Naive thymus-derived CD8-positive, alpha-beta T cell (primary cell): Measurements from ENCODE around the gene RPS6KA1. TPM values are rescaled to one million over a fixed set of nuclear protein-coding genes. Genes with fewer than 3 reads are reported as not detected.

Experiments
- ATAC-seq, 2 donors: fragments of 150-1000 bp; cut with Tn5 transposase in 1 of 2; sonication (Bioruptor Pico), chemical (Tn5 transposase) in 1 of 2; 1 replicate in 1 of 2; 2 replicates in 1 of 2; pipeline ENCODE4 v1.10.0; 2021; ENCODE audit warnings: mild to moderate bottlenecking in 2 of 2, moderate library complexity in 2 of 2
- POLR2A ChIA-PET: fragments of 350-600 bp; sonication (Branson Sonifier 250); formaldehyde crosslinking; loops from one replicate; lab custom pipeline; 2021; ENCODE audit warnings: antibody characterized with exemption; lab: Charles Lee
- DNase-seq, 10 donors: peaks; one replicate each; pipeline versions ENCODE4 v3.0.0 to v3.0.0-alpha.2; 2020 to 2022
- H3K27ac Mint-ChIP-seq, 10 donors: one replicate each; pipeline ENCODE4 v1.8.0; 2020 to 2022; ENCODE audit warnings: mild to moderate bottlenecking in 10 of 10, mixed read lengths in 10 of 10, moderate library complexity in 4 of 10, inconsistent platforms in 1 of 10
- H3K27me3 Mint-ChIP-seq, 5 donors: one replicate each; pipeline ENCODE4 v1.8.0; 2021 to 2022; ENCODE audit warnings: mixed read lengths in 5 of 5
- H3K36me3 Mint-ChIP-seq, 3 donors: one replicate each; pipeline ENCODE4 v1.8.0; 2020 to 2022; ENCODE audit warnings: mixed read lengths in 3 of 3, mild to moderate bottlenecking in 2 of 3, inconsistent platforms in 1 of 3
- H3K4me1 Mint-ChIP-seq, 4 donors: one replicate each; pipeline ENCODE4 v1.8.0; 2021 to 2022; ENCODE audit warnings: mixed read lengths in 4 of 4
- H3K4me3 Mint-ChIP-seq, 10 donors: one replicate each; pipeline ENCODE4 v1.8.0; 2020 to 2022; ENCODE audit warnings: mild to moderate bottlenecking in 10 of 10, mixed read lengths in 10 of 10, moderate library complexity in 6 of 10, inconsistent platforms in 1 of 10
- H3K9me3 Mint-ChIP-seq, 9 donors: one replicate each; pipeline ENCODE4 v1.8.0; 2020 to 2022; ENCODE audit warnings: mixed read lengths in 9 of 9, mild to moderate bottlenecking in 3 of 9, inconsistent platforms in 1 of 9, moderate library complexity in 1 of 9
- polyA plus RNA-seq, 3 donors: library from polyadenylated mRNA; unstranded; fragments of 300-500 nt; fragmentation: Illumina TruSeq; gene quantifications; one replicate each; pipeline ENCODE4 v1.2.3, GENCODE V29; 2021
- total RNA-seq, 8 experiments: library from RNA in 2 of 8; stranded (reverse) in 2 of 8; gene quantifications; one replicate each; pipeline ENCODE4 v1.2.3 and lab custom pipeline; 2021 to 2026

Gene RPS6KA1
- total and polyA plus RNA-seq, 5 experiments from 2014 or later, result 95.2 to 137 (median 125) TPM

DNA sequence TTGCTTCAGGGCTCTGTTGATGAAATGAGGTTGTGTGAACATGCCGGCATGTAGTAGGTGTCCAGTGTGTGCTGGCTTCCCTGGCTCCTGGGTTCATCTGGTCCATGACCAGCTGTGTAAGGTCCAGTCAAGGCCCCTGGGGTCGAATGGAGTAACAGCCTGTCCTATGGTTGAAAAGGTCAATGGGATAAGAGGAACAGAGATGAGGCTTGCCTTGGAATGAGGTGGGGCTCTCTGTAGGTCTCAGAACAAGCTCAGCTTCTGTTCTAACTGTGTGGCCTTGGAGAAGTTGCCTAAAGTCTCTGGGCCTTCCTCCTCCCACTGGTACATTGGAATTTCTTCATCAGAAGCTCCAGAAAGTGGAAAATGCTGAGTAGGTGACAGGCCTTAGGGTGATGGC is 26.6 kb downstream of the RPS6KA1 start:
- no peak overlapping the region for H3K4me3 Mint-ChIP-seq
- POLR2A ChIA-PET, result interaction anchor here (1.8 kb wide), 1 partner anchor 10 kb away, joined by 5 read pairs; no protein-coding TSS in a partner anchor
- ATAC-seq (no peak), DNase-seq (no peak)
- peak overlapping the region in 4 of 10 donors; percentile 15 to 50 (median 30) for H3K27ac Mint-ChIP-seq
- peaks cover 0 to 91% (median 10%) of the 10 kb centered on the region in 3 donors for H3K36me3 Mint-ChIP-seq
- H3K27me3 Mint-ChIP-seq, result no peaks in the 10 kb centered on the region
- peaks cover 0 to 16% (median 5%) of the 10 kb centered on the region in 4 donors for H3K4me1 Mint-ChIP-seq
- H3K9me3 Mint-ChIP-seq, result no peaks in the 10 kb centered on the region

DNA sequence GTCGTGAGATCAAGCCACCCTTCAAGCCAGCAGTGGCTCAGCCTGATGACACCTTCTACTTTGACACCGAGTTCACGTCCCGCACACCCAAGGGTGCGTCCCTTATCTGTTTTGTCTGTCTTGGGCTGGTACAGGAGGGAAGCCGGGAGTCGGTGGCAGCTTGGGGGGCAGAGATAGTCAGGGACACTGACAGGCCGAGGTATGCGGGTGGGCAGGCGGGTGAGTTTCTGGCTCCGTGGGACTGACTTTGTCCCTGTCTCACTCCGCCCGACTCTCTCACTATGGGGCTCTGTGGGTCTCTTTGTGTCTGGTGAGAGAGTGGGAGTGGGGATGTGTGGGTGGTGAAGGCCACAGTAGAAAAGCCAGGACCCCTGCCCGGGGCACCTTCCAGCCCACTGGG is 27.4 kb downstream of the RPS6KA1 start:
- no peaks in the 10 kb centered on the region for H3K27me3 Mint-ChIP-seq
- no peaks in the 10 kb centered on the region for H3K9me3 Mint-ChIP-seq
- peak overlapping the region in 5 of 10 donors; percentile 24 to 66 (median 41) for H3K27ac Mint-ChIP-seq
- DNase-seq (no peak), ATAC-seq (no peak)
- no peak overlapping the region for H3K4me3 Mint-ChIP-seq
- peaks cover 0 to 16% (median 9%) of the 10 kb centered on the region in 4 donors for H3K4me1 Mint-ChIP-seq
- POLR2A ChIA-PET, result no interaction called here
- H3K36me3 Mint-ChIP-seq, result peaks cover 4 to 91% (median 16%) of the 10 kb centered on the region in 3 donors

DNA sequence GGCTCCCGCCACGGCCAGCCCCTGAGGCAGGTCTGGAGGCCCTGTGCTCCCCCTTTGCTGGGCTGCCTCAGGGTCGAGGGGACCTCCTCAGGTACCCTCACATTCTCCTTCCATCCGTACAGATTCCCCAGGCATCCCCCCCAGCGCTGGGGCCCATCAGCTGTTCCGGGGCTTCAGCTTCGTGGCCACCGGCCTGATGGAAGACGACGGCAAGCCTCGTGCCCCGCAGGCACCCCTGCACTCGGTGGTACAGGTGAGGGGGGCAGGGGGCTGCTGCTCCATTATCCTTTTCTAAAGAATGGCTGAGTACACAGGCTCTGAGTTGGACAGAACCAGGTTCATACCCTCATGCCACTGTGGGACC is 29.1 kb downstream of the RPS6KA1 start:
- POLR2A ChIA-PET, result interaction anchor here (0.7 kb wide), 1 partner anchor 18 kb away, joined by 4 read pairs; no protein-coding TSS in a partner anchor
- Mint-ChIP-seq H3K27ac (peak overlapping the region in 4 of 10 donors; percentile 19 to 57 (median 28)), H3K36me3 (peaks cover 4 to 93% (median 17%) of the 10 kb centered on the region in 3 donors), H3K4me1 (peaks cover 0 to 15% (median 7%) of the 10 kb centered on the region in 4 donors), H3K27me3 (no peaks in the 10 kb centered on the region), H3K4me3 (no peak overlapping the region), H3K9me3 (no peaks in the 10 kb centered on the region)
- no peak for DNase-seq
- ATAC-seq, result no peak

DNA sequence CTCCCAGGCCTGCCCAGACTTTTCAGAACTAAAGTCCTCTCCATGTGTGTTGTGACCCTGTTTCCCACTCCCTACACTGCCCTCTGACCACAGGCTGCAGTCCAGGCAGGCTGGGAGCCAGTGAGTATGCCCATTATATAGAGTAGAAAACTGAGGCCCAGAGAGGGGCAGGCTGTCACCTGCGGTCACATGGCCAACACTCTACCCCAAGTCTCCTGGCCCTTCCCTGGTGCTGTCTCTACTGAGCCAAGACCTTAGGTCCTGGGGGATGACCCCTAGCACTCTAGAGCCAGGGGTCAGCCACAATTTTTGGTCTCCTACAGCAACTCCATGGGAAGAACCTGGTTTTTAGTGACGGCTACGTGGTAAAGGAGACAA is 30.8 kb downstream of the RPS6KA1 start:
- H3K4me1 Mint-ChIP-seq, result peaks cover 2 to 23% (median 12%) of the 10 kb centered on the region in 4 donors
- ATAC-seq, result no peak
- no peaks in the 10 kb centered on the region for H3K9me3 Mint-ChIP-seq
- peak overlapping the region in 1 of 10 donors; percentile 67 for H3K27ac Mint-ChIP-seq
- H3K27me3 Mint-ChIP-seq, result no peaks in the 10 kb centered on the region
- no peak for DNase-seq
- H3K4me3 Mint-ChIP-seq, result no peak overlapping the region
- POLR2A ChIA-PET, result no interaction called here
- H3K36me3 Mint-ChIP-seq, result peaks cover 10 to 90% (median 17%) of the 10 kb centered on the region in 3 donors

DNA sequence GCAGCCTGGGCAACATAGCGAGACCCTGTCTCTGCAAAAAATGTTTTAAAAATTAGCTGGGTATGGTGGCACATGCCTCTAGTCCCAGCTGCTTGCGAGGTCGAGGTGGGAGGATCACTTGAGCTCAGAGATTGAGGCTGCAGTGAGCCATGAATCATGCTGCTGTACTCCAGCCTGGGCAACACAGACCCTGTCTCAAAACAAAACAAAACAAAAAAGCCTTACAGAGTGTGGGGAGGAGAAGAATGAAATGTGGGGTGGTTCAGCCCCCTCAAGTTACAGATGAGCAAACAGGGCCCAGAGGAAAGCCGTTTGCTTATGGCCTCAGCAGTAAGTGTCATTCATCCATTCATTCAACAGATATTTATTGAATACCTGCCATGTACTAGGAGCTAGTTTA is 40.7 kb downstream of the RPS6KA1 start:
- H3K4me3 Mint-ChIP-seq, result peak overlapping the region in 1 of 10 donors; percentile 5

DNA sequence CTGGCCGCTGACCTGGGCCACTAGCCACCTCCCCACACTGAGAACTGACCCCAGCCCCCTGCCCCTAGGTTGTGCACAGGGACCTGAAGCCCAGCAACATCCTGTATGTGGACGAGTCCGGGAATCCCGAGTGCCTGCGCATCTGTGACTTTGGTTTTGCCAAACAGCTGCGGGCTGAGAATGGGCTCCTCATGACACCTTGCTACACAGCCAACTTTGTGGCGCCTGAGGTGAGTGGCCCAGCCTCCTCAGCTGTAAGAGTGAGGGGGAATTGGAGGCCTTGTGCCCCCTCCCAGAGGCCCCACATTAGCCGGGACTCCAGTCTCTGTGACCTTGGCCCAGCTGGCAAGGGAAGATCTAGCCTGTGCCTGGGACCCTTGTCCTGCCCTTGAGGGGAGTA is 41.8 kb downstream of the RPS6KA1 start:
- Mint-ChIP-seq H3K36me3 (peaks cover 0 to 92% (median 8%) of the 10 kb centered on the region in 3 donors), H3K9me3 (no peaks in the 10 kb centered on the region), H3K4me1 (peaks cover 9 to 17% (median 15%) of the 10 kb centered on the region in 4 donors), H3K27ac (peak overlapping the region in 3 of 10 donors; percentile 5 to 75 (median 63)), H3K27me3 (no peaks in the 10 kb centered on the region), H3K4me3 (no peak overlapping the region)
- ATAC-seq (no peak), DNase-seq (no peak)
- POLR2A ChIA-PET, result no interaction called here

More for the DNA sequence above, 40.7 kb downstream of the RPS6KA1 start:
- peak overlapping the region in 7 of 10 donors; percentile 36 to 88 (median 75) for H3K27ac Mint-ChIP-seq
- DNase-seq (no peak), ATAC-seq (no peak)
- H3K4me1 Mint-ChIP-seq, result peaks cover 6 to 16% (median 14%) of the 10 kb centered on the region in 4 donors
- H3K36me3 Mint-ChIP-seq, result peaks cover 0 to 92% (median 11%) of the 10 kb centered on the region in 3 donors
- H3K9me3 Mint-ChIP-seq, result no peaks in the 10 kb centered on the region
- POLR2A ChIA-PET, result interaction anchor here (0.6 kb wide), 1 partner anchor 152 kb away, joined by 3 read pairs; no protein-coding TSS in a partner anchor
- H3K27me3 Mint-ChIP-seq, result no peaks in the 10 kb centered on the region

DNA sequence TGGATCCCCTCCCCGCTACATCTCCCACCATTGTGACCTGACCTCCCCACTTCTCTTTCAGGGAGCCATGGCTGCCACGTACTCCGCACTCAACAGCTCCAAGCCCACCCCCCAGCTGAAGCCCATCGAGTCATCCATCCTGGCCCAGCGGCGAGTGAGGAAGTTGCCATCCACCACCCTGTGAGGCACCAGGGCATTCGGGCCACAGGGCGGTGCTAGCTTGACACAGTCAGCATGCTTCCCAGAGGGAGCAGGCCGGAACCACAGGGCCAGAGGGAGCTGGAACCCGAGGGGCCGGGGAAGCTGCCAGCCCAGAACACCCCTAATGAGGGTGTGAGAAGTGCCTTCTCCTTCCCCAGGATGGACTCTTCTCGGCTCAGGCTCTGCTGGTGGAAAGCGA is 44.5 kb downstream of the RPS6KA1 start:
- Mint-ChIP-seq H3K27ac (peak overlapping the region in 2 of 10 donors; percentile 41 to 44), H3K4me3 (no peak overlapping the region), H3K27me3 (no peaks in the 10 kb centered on the region), H3K36me3 (peaks cover 0 to 70% (median 8%) of the 10 kb centered on the region in 3 donors), H3K9me3 (no peaks in the 10 kb centered on the region), H3K4me1 (peaks cover 13 to 23% (median 20%) of the 10 kb centered on the region in 4 donors)
- no peak for DNase-seq
- no peak for ATAC-seq
- POLR2A ChIA-PET, result interaction anchor here (0.6 to 0.7 kb wide), 2 partner anchors 12 to 38 kb away, joined by 3 to 5 read pairs; no protein-coding TSS in a partner anchor

DNA sequence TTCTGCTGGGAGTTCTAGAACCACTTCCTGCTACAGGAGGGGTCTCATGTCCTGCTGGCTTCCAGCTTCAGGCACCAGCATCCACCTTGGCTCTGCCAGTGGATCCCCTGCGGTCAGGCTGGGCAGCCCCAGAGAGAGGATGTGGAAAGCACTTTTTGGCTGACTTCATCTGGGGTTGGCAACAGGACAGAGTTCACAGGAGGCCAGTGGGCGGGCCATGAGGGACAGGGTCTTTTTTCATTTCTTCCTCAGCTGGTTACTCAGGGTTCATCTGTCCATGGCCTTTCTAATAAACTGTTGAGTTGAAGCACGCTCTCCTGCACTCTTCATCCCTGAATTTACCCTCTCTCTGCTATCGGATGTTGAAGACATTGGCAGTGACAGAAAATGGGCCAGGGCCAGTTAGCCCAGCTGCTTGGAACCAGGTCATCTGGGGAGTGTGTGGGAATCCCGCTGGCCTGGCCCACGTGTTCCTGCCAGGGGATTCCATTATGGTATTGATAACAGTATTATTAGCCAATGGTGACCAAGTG is 45.2 kb downstream of the RPS6KA1 start:
- Mint-ChIP-seq H3K4me1 (peaks cover 15 to 17% (median 15%) of the 10 kb centered on the region in 4 donors), H3K27ac (peak overlapping the region in 6 of 10 donors; percentile 6 to 77 (median 56)), H3K27me3 (no peaks in the 10 kb centered on the region), H3K4me3 (no peak overlapping the region), H3K36me3 (peaks cover 0 to 62% (median 6%) of the 10 kb centered on the region in 3 donors), H3K9me3 (no peaks in the 10 kb centered on the region)
- ATAC-seq (no peak), DNase-seq (no peak)
- POLR2A ChIA-PET, result no interaction called here

DNA sequence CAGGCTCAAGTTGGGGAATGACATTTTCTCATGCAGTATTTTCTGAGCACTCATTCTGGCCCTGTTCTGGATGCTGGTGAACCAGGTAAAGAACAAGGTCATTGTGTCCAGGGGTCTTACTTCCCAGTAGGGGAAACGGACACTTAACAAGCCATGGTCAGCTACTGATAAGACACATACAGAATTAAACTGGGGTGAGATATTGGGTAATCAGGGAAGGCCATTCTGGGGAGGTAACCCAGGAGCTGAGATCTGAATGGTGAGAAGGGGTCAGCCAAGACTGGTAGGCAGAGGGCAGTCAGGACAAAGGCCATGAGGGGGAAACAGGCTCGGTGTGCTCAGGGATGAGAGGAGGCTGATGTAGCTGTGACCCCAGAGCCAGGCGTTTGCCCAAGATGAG is 45.8 kb downstream of the RPS6KA1 start:
- H3K9me3 Mint-ChIP-seq, result no peaks in the 10 kb centered on the region
- ATAC-seq, result no peak
- peak overlapping the region in 4 of 10 donors; percentile 17 to 77 (median 42) for H3K27ac Mint-ChIP-seq
- DNase-seq, result no peak
- H3K27me3 Mint-ChIP-seq, result no peaks in the 10 kb centered on the region
- H3K36me3 Mint-ChIP-seq, result peaks cover 0 to 56% (median 6%) of the 10 kb centered on the region in 3 donors
- H3K4me1 Mint-ChIP-seq, result peaks cover 10 to 18% (median 13%) of the 10 kb centered on the region in 4 donors
- H3K4me3 Mint-ChIP-seq, result no peak overlapping the region
- POLR2A ChIA-PET, result no interaction called here

DNA sequence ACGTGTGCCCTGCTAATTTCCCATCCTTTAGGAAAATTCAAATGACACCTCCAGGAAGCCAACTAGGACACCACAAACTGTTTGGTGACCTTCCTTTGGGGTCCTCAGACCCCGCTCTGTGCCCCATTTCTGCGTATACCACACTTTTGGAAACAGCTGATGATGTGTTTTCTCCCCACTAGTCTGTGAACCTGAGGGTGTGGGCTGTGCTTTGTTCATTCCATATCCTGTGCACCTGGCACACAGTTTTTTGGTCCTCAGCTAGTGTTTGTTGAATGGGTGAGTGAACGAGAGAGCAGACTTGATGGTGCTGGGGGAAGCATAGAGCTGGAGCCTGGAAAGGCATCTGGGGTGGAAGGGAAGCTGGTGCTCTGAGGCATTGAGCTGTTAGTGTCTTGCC is 48.6 kb downstream of the RPS6KA1 start:
- no peak overlapping the region for H3K4me3 Mint-ChIP-seq
- DNase-seq (no peak), ATAC-seq (no peak)
- H3K9me3 Mint-ChIP-seq, result no peaks in the 10 kb centered on the region
- peaks cover 0 to 33% (median 6%) of the 10 kb centered on the region in 3 donors for H3K36me3 Mint-ChIP-seq
- H3K27me3 Mint-ChIP-seq, result no peaks in the 10 kb centered on the region
- H3K4me1 Mint-ChIP-seq, result peaks cover 8 to 25% (median 15%) of the 10 kb centered on the region in 4 donors
- peak overlapping the region in 4 of 10 donors; percentile 15 to 57 (median 37) for H3K27ac Mint-ChIP-seq
- POLR2A ChIA-PET, result no interaction called here

DNA sequence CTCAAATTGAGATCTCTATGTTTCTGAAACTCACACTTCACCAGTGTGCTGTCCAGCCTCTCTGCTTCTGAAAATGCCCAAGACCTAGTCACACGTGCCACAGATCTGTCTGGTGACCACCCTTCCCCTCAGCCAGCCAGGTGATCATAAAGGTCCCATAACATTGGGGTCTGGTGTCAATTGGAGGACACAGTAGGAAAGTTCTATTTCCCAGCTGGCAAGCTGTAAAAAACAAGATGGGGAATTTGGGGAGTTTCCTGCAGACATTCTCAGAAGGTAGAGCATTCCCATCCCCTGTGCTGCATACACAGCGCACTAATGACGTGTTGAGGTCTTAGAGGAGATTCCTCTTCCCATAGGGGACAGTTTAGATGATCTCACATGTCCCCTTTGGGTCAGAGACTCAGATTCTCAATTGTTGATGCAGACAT is 50.1 kb downstream of the RPS6KA1 start:
- ATAC-seq, result no peak
- H3K27me3 Mint-ChIP-seq, result no peaks in the 10 kb centered on the region
- peak overlapping the region in 1 of 10 donors; percentile 72 for H3K27ac Mint-ChIP-seq
- no peak overlapping the region for H3K4me3 Mint-ChIP-seq
- no peak for DNase-seq
- no peaks in the 10 kb centered on the region for H3K9me3 Mint-ChIP-seq
- H3K36me3 Mint-ChIP-seq, result peaks cover 0 to 18% (median 4%) of the 10 kb centered on the region in 3 donors
- peaks cover 8 to 27% (median 15%) of the 10 kb centered on the region in 4 donors for H3K4me1 Mint-ChIP-seq
- POLR2A ChIA-PET, result no interaction called here

DNA sequence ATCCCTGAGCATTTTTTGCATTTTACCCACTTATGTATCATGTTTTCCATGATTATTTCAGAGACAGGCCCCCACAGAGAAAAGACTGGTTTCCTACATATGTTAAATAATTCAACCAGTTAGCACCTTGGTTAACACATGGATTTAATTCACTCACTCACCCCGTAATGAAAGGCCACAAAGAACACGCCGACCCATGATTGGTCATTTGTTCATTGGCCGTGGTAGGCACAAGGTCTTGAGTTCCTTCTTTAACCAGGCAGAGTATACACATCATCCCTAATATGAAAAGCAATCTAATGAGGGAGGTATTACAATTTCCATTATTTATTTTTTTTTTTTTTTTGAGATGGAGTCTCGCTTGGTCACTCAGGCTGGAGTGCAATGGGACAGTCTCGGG is 50.6 kb downstream of the RPS6KA1 start:
- H3K9me3 Mint-ChIP-seq, result no peaks in the 10 kb centered on the region
- no peak for DNase-seq
- POLR2A ChIA-PET, result no interaction called here

DNA sequence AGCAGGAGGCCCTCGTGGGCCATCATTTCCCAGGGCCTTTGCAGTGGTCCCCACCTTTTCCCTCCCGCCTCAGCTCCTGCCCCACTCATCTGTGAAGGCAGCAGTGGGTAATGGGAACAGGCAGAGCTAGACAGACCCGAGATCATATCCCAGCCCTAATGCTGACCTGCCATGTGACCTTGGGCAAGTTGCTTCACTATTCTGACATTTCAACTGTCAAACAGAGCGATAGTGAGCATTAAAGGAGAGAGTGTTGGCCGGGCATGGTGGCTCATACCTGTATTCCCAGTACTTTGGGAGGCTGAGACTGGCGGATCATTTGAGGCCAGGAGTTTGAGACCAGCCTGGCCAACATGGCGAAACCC is 51.7 kb downstream of the RPS6KA1 start:
- POLR2A ChIA-PET, result no interaction called here
- no peak overlapping the region for H3K27ac Mint-ChIP-seq
- peaks cover 8 to 22% (median 12%) of the 10 kb centered on the region in 4 donors for H3K4me1 Mint-ChIP-seq
- H3K9me3 Mint-ChIP-seq, result no peaks in the 10 kb centered on the region
- no peaks in the 10 kb centered on the region for H3K27me3 Mint-ChIP-seq
- ATAC-seq (no peak), DNase-seq (no peak)
- H3K4me3 Mint-ChIP-seq, result no peak overlapping the region
- H3K36me3 Mint-ChIP-seq, result peaks cover 0 to 2% (median 0%) of the 10 kb centered on the region in 3 donors

More for the DNA sequence above, 50.6 kb downstream of the RPS6KA1 start:
- no peak overlapping the region for H3K4me3 Mint-ChIP-seq
- peaks cover 0 to 13% (median 0%) of the 10 kb centered on the region in 3 donors for H3K36me3 Mint-ChIP-seq
- ATAC-seq, result no peak
- peaks cover 8 to 25% (median 14%) of the 10 kb centered on the region in 4 donors for H3K4me1 Mint-ChIP-seq
- no peak overlapping the region for H3K27ac Mint-ChIP-seq
- H3K27me3 Mint-ChIP-seq, result no peaks in the 10 kb centered on the region
